Stimulated activated CD4-positive, alpha-beta T cell treated with anti-CD3 and anti-CD28 coated beads, Interleukin-1b, Interleukin-23, amount 100 ng/mL, for 1 hour (primary cell): ENCODE measurements around the gene CLPTM1.
A peak's percentile ranks its signal among the peaks of the same experiment; 100 is the strongest.
"Not testable (repeated sequence)": the region's sequence is repeated elsewhere in the genome, so short reads cannot be mapped to it uniquely, and the experiment has no call there.

Source experiments
- DNase-seq, 2 donors: peaks; one replicate each; pipeline ENCODE4 v3.0.0-alpha.2; 2020; ENCODE audit warnings: low read depth in 2 of 2

CLPTM1 gene

DNA sequence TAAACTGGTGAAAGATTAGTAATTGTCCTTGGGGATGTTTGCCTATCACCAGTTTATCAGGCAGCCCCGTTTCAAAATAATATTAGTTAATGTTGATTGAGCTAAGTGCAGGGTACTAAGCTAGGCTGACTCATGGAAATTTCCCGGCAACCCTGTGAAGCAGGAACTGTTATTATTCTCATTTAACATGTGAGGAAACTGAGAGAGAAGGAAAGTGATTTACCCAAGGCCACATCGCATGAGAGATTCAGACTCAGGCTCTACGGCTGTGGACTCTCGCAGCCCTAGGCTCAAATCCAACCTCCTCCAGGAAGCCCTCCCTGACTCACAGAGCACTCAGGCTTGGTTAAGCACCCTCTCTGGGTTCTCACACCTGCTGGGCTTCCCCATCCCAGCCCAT lies 19.7 kb downstream of the CLPTM1 start:
- no peak for DNase-seq

- DNase-seq: no peak
Observed at GRCh38 chr19:44975444-44975843, 20.3 kb downstream of the CLPTM1 start.

GRCh38 chr19:44984005-44984404 lies 28.8 kb downstream of the CLPTM1 start:
- DNase-seq: no peak

GRCh38 chr19:44985445-44985844 lies 30.3 kb downstream of the CLPTM1 start:
- DNase-seq: no peak

GRCh38 chr19:44986389-44986788 lies 31.2 kb downstream of the CLPTM1 start:
- no peak for DNase-seq

DNA sequence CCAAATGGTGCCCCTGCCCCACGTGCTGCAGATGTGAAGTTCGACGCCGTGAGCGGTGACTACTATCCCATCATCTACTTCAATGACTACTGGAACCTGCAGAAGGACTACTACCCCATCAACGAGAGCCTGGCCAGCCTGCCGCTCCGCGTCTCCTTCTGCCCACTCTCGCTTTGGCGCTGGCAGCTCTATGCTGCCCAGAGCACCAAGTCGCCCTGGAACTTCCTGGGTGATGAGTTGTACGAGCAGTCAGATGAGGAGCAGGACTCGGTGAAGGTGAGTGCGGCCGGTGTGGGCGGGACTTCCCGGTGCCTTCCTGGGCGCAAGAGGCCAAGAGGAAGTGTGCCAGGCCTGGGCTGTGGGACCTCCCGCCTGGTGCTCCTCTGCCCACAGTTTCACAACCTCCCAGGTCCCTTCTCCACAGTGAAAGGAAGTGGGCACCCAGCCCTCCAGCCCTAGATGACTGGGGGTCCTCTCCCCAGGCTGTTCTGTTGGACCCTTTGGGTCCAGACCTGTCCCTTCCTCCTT lies 32.0 kb downstream of the CLPTM1 start:
- no peak for DNase-seq

DNA sequence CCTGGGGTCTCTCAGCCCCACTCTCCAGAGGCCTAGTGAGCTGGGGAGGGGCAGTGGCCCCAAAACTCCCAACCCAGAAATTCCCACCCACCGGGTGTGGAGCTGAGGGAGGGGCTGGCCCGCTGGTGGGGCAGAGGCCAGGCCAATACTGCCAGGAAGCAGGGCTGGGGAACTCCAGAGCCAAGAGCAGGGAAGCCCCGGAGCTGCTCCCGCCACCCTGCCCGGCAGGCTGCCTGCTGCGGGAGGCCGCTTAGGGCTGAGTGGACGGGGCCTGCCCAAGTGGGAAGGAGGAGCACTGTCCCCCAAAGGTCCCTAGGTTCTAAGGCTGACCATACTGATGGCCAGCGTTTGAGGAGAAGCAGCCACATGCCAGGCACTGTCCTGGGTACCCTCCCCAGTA lies 33.1 kb downstream of the CLPTM1 start:
- DNase-seq: no peak

DNA sequence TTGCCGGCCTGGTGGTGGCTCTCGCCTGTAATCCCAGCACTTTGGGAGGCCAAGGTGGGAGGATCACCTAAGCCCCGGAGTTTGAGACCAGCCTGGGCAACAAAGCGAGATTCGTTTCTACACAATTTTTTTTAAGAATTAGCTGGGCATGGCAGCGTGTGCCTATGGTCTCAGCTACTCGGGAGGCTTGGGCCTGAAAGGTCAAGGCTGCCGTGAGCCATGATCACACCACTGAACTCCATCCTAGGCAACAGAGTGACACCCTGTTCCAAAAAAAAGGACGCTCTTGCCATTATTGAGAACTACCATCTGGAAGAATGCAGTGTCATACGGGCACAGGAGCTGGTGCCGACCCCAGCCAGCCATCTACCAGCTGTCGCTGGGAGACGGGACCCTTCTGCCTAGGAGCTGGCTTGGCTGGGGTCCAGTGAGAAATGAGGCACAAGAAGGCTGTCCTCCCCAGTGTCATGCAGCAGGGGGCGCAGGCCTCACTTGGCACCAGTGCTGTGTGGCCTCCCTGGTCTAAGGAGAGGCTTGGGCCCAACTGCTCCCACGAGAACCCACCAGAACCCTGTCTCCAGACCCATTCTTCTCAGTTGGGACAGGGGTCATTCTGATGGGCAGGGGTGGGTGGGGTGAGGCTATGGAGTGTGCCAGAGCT lies 33.8 kb downstream of the CLPTM1 start:
- peak; percentile 3 to 39 for DNase-seq

GRCh38 chr19:44990459-44990858 lies 35.3 kb downstream of the CLPTM1 start:
- no peak for DNase-seq

GRCh38 chr19:44990966-44991365 lies 35.8 kb downstream of the CLPTM1 start:
- DNase-seq: no peak

DNA sequence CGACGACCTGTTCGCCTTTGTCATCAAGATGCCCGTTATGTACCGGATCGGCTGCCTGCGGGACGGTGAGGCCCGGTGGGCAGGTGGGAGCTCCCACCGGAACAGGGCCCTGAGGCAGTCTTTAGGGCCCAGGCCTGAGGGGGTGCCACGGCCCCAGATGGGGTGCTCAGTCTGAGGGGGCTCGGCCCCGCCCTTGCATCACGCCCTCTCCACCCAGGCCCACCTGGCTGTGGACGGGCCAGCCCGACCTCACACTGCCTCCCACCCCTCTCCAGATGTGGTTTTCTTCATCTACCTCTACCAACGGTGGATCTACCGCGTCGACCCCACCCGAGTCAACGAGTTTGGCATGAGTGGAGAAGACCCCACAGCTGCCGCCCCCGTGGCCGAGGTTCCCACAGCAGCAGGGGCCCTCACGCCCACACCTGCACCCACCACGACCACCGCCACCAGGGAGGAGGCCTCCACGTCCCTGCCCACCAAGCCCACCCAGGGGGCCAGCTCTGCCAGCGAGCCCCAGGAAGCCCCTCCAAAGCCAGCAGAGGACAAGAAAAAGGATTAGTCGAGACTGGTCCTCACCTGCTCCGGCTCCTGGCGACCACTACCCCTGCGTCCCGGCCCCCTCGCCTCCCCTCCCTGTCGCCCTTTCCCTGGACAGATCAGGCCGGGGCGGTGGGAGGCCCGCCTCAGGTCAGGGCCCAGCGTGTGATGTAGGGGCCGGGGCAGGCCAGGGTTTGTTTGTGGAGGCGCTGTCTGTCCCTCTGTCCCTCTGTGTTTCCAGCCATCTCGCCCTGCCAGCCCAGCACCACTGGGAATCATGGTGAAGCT lies 37.4 kb downstream of the CLPTM1 start:
- no peak for DNase-seq

GRCh38 chr19:44993526-44993925 lies 38.3 kb downstream of the CLPTM1 start:
- no peak for DNase-seq

DNA sequence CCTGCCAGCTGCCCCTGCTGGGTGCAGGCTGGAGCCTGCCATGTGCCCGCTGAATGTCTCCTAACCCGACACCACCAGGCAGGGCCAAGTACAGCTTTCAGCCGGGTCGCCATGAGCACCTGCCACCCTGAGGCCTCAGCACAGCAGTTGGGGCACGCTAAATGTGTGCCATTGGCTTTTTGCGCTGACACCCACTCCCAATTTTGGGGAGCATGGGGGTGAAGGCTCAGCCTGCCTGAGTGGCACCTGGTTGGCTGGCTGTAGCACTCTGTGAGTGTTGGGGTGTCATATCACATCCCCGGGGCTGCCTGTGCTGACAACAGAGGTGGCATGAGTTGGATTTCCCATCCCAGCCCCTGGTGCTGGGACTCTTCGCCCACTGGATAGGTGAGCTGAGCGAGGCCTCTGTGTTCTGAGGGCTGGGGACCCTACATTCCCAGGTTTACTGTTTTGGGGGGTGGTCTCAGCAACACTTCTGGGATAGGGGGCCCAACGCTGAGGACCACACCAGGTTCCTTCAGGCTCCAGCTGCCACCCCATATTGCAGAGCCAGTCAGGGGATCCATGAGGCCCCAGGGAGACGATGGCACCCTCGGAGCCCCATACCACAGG lies 38.9 kb downstream of the CLPTM1 start:
- DNase-seq: no peak

DNA sequence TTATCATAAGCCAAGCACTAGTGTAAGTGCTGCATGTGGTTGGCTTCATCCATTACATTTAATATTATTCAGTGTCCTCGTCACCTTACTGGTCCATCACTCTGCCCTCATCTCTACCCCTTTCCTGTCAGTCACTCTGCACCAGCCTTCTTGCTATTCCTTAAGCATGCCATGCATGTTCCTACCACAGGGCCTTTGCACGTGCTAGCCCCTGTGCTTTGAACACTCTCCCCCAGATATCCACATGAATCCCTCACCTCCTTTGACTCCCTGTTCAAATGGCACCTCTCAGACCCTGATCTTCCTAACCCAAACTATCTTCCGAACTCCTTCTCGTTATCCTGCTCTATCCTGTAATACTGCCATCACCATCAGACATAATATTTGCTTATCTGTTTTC lies 42.8 kb downstream of the CLPTM1 start:
- DNase-seq: no peak

- DNase-seq: not testable (repeated sequence)
Observed at GRCh38 chr19:44999131-44999925, 44.1 kb downstream of the CLPTM1 start.

DNA sequence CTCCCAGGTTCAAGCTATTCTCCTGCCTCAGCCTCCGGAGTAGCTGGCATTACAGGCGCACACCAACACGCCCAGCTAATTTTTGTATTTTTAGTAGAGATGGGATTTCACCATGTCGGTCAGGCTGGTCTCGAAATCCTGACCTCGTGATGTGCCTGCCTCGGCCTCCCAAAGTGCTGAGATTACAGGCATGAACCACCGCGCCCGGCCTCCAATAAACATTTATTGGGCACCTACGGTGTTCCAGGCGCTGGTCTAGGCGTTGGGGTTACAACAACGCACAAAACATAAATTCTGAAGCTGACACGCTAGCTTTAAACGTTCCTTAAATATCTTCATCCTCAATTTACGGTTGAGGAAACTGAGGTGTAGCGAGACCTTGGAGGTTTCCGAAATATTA lies 45.5 kb downstream of the CLPTM1 start:
- not testable (repeated sequence) for DNase-seq

- peak; percentile 92 to 97 for DNase-seq
Observed at GRCh38 chr19:45001087-45001739, 46.0 kb downstream of the CLPTM1 start, which contains the start of gene RELB. Gene RELB (plus strand): TSS chr19:45001464. CDS start chr19:45001580, 116 bp downstream.

DNA sequence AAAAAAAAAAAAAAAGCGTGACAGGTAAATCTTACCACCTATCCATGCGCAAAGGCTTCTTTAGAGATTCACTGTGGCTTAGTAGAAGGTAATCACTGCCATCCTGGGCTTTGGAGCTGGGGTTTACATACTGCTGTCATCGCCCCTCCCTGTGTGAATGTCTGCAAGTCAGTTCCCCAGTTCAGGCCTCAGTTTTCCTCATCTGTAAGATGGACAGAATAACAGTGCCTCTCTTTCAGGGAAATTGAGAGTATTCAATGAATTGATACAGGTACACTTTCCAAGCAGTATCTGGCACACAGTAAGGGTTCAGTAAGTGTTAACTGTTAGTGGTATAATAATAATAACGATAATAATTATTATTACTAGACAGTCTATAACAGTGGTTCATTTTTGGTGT lies 48.3 kb downstream of the CLPTM1 start:
- DNase-seq: no peak

- DNase-seq: no peak
Observed at GRCh38 chr19:45005787-45006186, 50.6 kb downstream of the CLPTM1 start.

DNA sequence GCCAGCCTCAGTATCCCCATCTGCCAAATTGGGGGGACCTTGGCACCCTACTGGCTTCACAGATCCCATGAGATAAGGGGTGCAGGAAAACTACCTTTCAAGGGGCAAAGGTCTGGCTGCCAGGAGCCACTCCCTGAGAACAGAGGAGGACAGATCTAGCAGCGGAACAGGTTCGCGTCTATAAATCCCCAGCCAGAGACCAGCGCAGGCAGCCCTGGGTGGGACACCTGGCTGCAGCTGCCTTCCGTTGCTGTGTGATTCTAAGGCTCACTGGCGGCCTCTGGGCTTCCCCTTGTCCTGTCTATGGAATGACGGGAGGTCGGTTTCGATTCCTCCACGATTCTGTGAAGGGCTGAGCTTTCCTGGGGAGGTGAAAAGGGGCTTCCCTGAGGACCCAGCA lies 53.4 kb downstream of the CLPTM1 start:
- DNase-seq: no peak

GRCh38 chr19:45009625-45010255 lies 54.6 kb downstream of the CLPTM1 start:
- DNase-seq: no peak
